Stimulated activated CD4-positive, alpha-beta T cell treated with anti-CD3 and anti-CD28 coated beads, Interleukin-12 subunit alpha, Interleukin-12 subunit beta, amount 100 ng/mL, for 4 hours (primary cell): ENCODE measurements around the gene MSI2.

Source experiments
- DNase-seq: peaks from one replicate; pipeline ENCODE4 v3.0.0-alpha.2; 2020

Gene MSI2

DNA sequence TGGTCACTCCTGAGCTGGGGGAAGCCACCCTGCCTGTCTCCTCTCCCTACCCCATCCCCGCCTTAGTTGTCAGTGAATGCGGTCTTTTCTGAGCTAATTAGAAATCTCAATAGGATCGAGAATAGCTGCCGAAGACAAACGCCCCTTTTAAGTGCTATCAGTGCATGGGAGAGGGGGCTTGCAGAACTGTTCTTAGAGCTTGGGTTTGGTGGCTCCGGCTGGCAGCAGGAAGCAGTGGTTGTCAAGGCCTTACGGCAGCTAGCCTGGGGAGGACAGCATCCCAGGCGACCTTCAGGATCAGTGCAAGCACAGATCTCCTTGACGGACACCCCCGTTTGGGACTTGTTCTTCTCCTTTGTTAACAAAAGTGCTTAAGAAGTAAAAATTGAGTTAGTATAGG, 293.7 kb downstream of the MSI2 start:
- no peak for DNase-seq

DNA sequence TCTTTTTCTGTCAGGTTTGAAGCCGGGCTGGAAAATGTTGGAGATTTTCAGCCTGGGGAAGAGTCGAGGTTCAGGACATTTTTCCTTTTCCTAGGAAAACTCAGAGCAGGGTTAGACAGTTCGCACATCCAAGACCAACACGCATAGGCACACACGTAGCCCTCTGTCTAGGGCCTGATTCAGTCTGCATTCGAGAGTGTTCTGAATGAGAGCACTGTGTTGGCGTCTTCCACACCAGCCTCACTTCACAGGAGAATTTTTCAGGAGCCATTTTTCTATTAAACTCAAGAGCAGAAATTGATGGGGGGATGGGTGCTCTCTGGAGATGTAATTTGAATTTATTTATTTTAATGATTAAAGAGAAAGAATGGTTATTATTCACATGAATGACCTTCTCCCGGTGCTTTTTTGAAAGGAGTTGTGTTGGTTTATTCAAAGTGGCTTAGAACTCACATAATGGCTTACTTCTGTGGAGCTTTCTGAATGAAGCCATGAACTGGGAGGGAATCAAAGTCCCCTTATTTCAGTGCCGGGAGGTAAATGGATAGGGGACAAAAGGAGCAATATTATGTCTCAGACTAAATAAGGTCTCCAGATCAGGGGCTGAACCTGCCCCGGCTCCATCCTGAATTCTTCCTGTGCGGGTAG, 294.5 kb downstream of the MSI2 start:
- DNase-seq = no peak

DNA sequence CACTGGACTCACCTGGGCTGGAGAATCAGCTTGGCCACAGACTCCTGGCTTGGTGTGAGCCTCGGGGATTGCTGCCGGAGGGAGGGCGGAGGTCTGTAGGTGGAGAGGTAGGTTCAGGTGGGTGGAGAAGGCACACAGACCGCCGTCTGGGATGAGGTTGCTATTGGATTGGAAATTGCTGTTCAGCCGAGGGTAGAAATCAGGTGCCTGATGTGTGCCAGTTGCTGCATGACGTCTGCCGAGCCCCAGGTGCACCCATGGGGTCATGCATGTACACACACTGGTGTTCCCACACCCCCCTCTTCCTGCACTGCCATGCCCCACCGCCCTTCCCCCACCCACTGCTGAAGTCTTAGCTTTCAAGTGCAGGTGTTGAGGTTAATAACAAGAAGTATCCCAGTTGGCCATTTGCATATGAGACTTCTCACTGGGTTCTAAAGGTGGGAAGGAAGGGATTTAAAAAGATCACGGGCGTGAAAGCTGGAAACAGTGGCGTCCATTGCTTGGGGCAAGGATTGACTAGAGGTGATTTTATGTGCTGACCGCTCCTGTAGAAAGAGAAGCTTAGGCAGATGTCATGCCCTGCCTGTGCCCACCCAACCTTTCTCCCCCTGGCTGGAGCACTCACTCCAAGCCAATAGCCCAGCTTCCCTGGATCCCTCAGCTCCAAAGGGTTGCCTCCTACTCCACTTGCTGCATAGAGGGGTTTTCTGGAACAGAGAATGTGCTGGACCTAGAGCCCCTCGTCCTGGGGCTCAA, 295.2 kb downstream of the MSI2 start:
- no peak for DNase-seq

DNA sequence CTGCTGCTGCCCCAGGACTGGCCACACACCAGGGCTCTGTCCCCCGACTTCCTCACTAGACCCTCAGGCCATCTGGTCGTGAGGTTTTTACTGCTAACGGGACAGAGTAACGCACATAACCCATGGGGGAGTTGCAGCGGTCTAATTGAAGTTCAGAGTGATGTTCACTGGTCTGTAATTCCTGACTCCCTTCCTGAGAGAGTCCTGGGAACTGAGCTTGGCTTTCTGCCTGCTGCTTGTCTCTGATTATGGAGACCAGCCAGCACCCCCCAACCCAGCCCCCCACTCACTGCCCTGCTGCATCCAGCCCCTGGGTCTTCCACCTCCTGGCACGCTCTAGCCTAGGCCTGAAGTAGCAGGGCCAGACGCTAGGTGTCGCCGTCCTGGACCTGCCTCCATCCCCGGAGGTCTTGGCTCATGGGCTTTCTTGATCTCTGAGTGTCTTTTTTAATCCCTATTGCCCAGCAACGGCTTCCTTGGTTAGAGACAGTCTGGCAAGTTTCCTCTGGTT, 295.8 kb downstream of the MSI2 start:
- peak; percentile 18 for DNase-seq

DNA sequence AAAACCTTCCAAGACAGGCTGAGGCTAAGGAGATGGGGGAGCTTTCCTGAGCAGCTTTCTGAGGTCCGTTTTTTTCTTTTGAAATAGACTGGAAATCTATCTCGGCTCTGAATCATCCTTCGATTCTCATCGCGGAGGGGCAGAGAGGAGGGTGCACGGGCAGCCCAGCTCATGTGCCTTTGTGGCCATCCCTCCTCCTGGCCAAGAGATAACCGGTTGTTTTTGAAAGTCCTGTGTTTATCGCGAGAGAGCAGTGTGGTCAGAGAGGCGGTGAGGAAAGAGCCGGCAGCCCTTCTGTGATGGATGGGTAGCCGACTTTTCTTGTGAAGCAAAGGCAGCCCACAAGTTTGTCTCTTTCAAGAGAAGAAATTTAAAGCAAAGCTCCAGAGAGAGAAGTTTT, 297.2 kb downstream of the MSI2 start:
- DNase-seq = no peak

DNA sequence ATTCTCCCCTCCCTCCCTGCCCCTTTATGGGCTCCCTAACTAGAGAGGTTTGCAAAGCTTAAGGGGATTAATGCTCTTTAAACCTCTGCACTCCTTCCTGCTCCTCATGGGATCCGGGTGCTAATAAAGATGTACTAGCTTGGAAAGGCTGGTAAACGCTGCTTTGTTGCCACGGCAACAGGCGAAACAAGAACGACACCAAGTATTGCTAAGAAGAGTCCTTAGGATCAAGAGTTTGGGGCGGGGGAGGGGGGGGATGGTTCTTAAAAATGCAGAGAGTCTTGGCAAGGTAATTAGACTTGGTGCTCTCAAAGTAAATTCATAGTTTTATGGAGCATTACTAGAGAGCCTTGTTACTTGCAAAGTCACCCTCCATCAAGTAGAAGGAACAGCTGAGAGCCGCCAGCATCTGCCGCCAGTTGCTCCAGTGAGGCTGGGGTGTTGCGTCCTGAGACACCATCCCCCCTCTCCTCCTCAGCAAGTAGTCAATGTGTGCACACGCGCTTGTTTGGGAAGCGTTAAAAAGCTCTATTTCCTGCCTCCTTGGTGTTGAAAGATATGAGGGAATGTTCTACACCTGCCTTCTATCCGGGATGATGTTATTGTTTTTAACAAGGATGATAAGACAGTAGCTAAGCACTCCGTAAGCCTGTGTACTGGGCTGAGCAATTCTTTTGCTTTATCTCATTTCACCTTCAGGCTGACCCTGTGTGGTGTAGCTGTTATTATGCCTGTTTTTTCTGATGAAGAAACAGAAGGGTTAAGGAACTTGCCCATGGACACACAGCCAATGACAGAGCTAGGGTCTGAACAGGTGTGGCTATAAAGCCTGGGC, 297.9 kb downstream of the MSI2 start:
- DNase-seq = no peak

DNA sequence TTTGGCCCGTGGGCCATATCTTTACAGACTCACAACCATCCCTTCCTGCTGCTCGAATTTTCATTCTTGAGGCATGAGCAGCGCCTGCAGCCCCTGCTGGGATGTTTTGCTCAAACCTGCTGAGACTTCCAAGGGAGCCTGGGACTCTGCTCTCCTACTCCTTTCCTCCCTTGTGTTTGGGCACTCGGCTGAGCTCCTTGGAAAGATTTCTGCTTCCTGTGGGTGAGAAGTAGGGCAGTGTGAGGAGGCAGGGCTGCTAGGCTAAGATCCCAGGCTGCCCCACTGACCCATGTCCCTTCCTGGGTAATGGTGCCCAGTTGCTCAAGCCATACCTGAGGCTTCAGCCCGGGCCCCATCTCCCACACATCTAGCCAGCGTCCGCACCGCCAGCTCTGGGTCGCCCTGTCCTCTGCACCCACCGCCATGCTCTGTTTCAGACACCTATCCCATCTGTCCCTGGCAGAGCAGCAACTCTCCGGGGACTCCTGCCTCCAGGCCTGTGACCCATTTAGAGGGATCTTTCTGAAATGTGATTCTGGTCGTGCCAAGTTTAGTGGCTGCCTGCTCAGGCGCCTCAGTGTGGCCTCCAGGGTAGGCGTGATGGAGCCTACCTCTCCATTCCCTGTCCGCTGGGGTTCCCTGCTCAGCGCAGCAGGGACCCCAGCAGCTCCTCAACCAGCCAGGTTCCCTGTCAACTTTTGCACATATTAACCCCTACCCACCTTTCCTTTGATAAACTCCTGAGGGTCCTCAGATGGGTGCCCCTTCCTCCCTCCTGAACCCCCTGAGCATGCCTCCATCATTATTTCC, 298.7 kb downstream of the MSI2 start:
- DNase-seq = no peak

DNA sequence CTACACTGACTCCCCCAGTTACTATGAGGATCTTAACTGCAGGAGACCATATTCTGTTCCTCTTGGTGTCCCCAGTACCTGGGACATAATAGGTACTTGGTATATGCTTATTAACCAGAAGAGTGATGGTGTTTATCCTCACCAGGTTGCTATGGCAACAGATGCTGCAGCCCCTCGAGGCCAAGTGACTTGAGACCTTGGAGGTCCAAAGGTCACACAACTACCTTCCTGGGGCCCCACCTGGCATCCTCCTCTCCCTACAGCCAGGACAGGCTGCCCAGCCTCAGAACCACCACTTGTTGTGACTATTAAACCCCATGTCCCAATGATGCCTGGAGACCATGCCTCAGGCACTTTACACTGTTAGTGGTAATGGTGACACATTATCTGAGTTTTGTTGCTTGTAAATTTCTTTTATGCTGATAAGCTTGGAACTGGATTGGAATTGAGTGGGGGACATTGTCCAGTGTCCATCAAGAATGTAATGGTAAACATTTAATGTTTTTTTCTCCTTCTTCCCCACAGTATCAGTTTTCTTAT, 299.4 kb downstream of the MSI2 start:
- DNase-seq = no peak

DNA sequence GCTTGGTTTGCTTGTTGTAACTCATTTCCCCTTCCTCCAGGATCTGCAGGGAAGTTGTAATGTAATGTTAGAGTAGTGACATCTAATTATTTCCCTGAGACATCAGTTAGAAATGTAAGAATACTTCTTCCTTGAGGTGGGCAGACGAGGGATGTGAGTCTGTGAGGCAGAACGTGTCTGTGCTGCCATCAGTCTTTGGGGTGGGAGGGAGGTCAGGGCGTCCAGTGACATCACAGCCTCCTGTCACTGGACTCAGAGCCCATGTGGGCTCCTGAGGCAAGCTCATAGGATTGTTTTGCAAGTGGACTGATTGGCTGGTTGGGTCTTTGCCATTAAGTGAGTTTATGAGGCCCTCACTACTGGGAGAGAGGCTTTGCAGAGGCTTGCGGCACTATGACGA, 300.0 kb downstream of the MSI2 start:
- DNase-seq = no peak

DNA sequence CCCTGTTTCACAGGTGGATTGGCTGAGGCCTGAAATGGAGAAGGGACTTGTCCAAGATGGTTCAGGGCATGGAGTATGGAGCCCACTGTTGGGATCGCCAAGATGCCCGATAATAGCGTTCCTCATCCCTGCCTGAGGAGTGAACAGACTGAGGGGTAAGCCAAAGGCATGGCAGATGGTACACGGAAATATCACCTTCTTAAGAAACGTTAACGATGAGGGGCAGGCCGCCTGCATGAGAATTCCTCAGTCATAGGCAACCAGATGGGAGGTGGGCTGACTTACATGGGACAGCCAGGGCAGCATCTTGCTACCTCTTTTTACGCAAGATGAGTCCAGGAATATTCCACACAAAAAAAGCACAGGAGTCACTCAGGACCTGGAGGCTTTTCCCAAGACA, 300.7 kb downstream of the MSI2 start:
- DNase-seq = no peak

DNA sequence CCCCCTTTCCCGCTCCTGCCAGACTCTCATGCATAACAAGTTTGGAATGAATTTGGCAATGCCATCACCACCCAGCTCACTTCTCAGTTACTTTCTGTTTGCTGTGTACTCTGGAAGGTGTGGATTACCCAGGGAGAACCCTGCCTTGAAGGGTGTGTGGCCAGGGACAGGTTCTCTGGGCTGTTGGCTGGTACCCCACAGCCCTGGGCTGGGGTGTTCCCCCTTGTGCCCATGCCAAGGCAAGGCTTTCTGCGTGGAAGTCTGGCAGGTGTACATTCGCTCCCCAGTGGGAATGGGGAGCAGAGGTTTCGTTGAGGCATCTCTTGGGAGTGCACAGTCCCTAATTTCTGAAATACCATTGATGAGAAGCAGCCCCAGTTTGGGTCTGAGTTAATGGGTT, 301.1 kb downstream of the MSI2 start:
- no peak for DNase-seq

DNA sequence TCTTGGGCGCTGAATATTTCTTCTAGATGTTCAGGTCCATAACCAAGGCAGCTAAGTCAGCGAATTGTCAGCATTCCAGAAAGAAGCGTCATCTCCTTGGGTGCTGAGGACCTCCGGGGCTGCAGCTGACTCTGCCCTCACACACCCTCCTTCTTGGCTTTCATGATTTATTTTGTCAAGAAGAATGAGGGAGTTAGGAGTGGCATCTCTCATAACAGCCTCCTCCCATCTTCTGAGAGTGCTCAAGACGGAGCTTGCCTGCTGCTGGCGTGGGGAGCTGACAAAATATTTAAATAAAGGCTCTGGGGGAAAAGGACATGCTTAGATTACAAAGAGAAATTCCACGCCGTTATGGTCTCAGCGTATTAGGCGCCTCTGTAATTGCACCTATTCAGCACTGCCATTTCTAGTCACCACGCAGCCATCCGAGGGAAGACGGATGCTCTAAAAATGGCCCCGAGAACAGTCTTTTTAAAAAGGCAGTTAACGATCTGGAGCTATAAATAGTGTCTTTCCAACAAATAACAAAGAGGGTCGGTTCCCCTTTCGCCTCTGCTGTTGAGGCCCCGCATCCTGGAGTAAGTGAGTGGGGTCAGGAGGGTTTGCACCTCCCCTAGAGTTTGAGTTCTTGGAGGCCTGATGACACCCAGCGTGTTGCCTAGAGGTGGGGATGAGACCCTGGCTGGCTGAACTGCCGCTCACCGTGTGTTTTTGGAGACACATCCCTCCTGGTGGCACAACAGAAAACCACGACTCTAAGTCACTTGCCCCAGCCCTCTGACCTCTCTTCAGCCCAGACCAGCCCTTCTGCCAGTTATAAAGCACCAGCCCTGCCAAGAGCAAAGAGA, 301.7 kb downstream of the MSI2 start:
- no peak for DNase-seq

DNA sequence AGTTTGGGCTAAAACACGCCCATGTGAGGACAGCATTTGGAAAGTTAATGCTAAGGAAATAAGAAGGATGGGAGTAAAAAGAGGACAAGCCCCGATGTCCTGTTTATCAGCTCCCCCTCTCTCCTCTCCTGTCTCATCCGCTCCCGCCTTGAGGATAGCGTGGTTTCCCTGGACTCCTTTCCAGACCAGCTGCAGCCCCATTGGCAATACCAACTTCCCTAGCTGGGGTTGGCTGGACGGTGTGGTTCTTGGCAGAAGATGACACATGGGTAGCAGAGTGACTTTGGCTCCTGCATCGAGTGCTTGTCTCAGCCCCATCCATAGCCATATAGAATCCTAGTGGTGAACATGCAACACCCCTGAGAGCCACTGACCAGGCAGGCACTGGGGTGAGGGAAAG, 302.9 kb downstream of the MSI2 start:
- no peak for DNase-seq

DNA sequence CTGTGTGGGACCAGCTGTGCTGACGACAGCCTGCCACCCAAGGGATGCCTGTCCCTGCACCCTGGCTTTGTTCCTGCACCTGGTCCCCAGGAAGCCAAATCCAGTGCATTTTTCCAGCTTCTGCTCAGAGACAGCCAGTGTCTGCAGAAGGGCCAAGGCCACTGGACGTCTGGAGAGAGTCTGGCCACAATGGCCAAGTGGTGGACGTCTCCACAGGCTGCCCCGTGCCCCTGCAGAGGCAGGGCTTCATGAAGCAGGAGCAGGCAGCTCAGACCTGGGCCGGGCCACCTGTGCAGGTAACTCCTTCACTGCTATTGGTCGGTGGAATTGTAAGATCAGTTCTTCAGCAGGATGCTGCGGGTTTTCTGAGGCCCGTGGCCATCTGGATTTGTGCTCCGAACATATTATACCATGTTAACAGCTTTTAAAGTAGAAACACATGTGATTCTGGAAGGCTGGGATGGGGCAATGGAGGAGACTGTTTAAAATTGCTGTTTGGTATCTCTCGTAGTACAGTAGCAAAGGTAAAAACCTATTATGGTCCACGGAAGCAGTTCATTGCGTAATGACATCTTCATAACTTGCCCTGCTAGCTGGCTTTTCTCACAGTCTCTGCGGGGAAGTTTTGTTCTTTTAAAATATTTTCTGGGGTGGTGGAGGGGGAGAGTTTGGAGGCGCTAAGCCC, 303.5 kb downstream of the MSI2 start:
- DNase-seq = no peak

DNA sequence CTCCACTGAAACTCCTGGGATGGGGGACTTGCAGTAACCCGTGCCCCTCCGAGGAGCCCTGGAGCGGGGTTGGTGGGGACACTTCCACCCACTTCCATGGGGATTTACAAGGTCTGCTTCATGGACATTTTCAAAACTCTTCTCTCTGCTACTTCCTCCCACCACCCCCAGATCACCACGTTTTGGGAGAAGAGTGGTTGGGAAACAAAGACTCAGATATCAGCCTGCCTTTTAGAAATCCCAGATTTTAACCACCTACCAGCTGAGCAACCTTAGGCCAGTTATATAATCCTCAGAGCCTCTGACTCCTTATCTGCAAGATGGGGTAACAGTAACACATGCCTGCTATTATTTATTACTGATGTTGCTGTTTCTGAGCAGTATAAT, 304.0 kb downstream of the MSI2 start:
- DNase-seq = no peak

DNA sequence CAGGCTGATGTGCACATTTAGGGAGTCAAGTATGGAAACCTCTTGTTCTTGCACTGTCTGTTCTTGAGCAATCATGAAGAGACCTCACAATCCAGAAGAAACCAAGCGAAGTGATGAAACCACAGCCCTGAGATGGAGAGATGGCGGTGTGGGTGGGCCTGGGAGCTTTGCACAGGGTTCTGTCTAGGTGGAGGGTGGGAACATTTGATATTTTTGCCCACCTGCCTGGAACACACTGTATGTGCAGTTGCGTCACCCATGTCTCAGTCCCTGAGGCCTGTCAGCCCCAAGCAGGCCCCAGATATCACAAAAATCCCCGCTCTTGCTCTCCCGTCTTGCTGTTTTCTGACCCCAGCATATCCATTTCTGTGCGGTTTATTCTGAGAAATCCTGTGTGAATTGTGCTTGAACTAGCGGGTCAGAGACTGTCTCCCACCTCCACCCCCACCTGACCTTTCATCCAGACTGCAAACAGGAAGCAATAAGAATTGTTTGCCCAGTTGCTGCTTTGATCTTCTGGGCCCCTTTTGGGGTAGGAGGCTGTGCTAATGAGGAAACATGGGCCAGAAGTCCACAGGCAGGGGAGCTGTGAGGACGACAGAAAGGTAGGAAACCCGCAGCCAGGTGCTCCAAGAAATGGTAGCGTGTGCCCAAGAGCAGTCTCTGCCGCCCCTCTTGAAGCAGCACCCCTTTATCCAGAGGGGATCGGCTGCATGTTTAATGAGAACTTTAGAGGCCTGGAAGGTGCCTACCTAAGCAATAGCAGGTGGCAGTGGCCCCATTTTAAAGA, 304.9 kb downstream of the MSI2 start:
- no peak for DNase-seq

DNA sequence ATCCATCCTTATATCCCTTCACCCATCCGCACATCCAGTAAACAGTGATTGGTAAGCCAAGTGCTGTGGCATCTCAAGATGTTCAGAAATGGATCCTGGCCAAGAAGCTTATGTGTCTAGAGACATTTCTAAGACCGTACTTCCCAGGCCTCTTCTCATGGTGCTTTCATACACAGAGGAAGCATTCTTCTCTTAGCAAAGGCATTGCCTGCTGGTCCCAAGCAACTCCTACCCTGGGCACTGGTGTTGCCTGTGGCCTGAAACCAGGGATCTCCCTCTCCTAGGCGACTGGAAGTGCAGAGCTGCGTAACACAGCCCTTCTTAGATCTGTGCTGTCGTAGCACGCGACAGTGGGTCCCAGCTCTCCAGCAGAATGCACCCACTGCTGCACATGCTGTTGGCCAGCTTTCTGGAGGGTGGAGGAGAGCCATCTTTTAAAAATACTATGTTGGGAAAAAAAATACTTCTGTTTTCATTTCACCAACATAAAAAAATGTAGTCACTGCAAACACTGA, 305.9 kb downstream of the MSI2 start:
- DNase-seq = no peak

DNA sequence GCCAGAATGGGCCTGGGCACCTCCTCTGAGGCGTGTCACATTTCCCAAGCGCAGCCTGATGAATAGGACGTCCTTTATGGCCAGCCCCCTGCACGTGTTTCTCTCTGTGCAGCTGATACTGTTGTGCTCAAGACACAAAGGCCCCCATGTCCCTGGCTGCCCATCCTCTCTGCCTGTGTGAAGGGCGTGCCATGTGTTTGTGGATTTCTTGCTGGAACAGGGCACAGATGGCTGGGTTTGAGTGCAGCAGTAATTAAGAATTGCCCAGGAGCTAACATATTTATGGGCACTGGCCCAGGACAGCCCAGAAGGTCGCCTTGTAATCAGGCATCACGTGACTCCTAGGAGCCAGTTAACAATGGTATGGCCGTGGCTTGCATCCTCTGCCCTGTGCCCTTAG, 307.6 kb downstream of the MSI2 start:
- DNase-seq = no peak

DNA sequence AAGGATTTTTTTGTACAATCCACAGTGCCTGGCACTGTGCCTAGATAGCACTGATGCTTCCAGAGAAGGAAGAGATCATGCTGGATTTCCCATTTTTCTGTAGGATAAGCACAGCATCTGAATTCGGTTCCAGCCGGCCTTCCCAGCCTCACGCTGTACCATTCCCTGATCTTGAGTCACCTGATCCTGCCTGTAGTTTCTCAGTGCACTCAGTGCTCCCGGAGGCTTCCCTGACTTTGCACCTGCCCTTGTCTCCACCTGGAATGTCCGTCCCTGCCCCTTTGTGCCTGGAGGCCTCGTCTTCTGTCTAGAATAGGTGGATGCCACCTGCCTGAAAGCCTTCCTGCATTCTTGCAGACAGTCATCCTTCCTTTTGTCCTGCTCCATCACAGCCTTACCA, 308.9 kb downstream of the MSI2 start:
- no peak for DNase-seq

DNA sequence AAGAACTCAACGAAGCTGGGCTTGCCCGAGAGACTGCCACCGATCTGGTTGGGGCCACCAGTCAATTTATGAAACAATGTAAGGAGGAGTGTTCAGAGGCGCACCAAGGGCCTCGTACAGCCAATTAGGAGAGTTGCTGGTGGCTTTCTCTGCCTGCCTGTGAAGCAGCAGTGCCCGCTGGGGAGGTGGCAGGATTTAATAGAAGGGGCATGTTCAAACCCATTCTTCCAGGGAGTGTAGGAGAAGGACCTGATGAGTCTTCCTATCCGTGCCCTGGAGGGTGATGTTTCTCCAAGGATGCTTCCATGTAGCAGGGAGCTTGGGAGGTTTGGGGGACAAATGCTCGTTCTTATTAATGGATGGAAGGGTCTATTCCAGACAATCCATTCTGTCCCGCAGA, 310.4 kb downstream of the MSI2 start:
- DNase-seq = no peak
